Activated naive CD4-positive, alpha-beta T cell treated with anti-CD3 and anti-CD28 coated beads for 36 hours (primary cell): ENCODE results near the gene IL1RL2. TPM values are rescaled to one million over a fixed set of nuclear protein-coding genes. Genes with fewer than 3 reads are reported as not detected.
A peak's percentile ranks its signal among the peaks of the same experiment; 100 is the strongest.

Experiments
- CTCF ChIA-PET: fragments of 350-600 bp; sonication (Branson Sonifier 250); formaldehyde crosslinking; loops from one replicate; lab custom pipeline; 2021; ENCODE audit warnings: antibody characterized with exemption; lab: Charles Lee
- DNase-seq: peaks from one replicate; pipeline ENCODE4 v3.0.0-alpha.2; 2020
- H3K27ac Mint-ChIP-seq: one replicate; pipeline ENCODE4 v1.8.0; 2021; ENCODE audit warnings: mild to moderate bottlenecking, mixed read lengths
- H3K27me3 Mint-ChIP-seq: one replicate; pipeline ENCODE4 v1.8.0; 2021; ENCODE audit warnings: low read depth, mixed read lengths
- H3K36me3 Mint-ChIP-seq: one replicate; pipeline ENCODE4 v1.8.0; 2021; ENCODE audit warnings: low read depth, mixed read lengths
- H3K4me1 Mint-ChIP-seq: one replicate; pipeline ENCODE4 v1.8.0; 2021; ENCODE audit warnings: low read depth, mixed read lengths
- H3K4me3 Mint-ChIP-seq: one replicate; pipeline ENCODE4 v1.8.0; 2021; ENCODE audit warnings: mild to moderate bottlenecking, moderate library complexity, mixed read lengths
- H3K9me3 Mint-ChIP-seq: one replicate; pipeline ENCODE4 v1.8.0; 2021; ENCODE audit warnings: mixed read lengths
- intact Hi-C: fragments of 100-400 bp; cut with micrococcal nuclease; formaldehyde crosslinking; loops from one replicate; pipeline ENCODE4 v1.15.1; 2023
- total RNA-seq, 2 experiments: library from RNA; stranded (reverse); gene quantifications; one replicate each; pipeline ENCODE4 v1.2.3, GENCODE V29; 2021

The IL1RL2 gene
- total RNA-seq, result under 1 TPM; 0.30 to 0.91 TPM

- DNase-seq, result peak; percentile 25
- intact Hi-C loops, result no loop called here
- H3K36me3 Mint-ChIP-seq, result peaks cover 4% of the 10 kb centered on the region
These were observed at the start of gene IL1RL2 for GRCh38 chr2:102186791-102187495. TSS of gene IL1RL2 (plus strand) at chr2:102187023. CDS start at chr2:102187868, 845 bp downstream.

DNA sequence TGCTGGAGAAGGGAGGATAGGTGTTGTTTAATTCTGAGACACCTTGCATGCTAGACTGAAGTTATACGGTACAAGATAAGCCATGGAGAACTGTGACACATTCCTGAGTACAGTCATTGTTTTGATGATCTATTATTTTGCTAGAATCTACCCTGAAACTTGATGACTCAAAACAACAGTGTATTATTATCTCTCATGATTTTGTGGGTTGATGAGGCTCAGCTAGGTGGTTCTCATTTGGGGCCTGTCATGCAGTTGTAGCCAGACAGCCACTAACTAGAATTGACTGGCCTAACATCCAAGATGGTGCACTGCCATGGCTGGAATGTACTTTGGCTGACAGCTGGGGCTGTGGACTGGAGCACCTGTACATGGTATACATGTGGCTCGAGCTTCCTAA lies 49.7 kb upstream of the IL1RL2 start:
- peak; percentile 72 for DNase-seq
- Mint-ChIP-seq H3K27ac (peak overlapping the region; percentile 62), H3K36me3 (peaks cover 6% of the 10 kb centered on the region), H3K27me3 (peaks cover 26% of the 10 kb centered on the region), H3K4me1 (peaks cover 39% of the 10 kb centered on the region), H3K4me3 (no peak overlapping the region), H3K9me3 (peaks cover 11% of the 10 kb centered on the region)
- CTCF ChIA-PET, result interaction anchor here (1.0 to 2.3 kb wide), 6 partner anchors 10 to 138 kb away, joined by 3 to 9 read pairs (median 6); no protein-coding TSS in a partner anchor
- intact Hi-C loops, result loop anchor here (1.0 kb wide), 9 partner anchors 9 to 237 kb away; no protein-coding TSS in a partner anchor

More at GRCh38 chr2:102186791-102187495, at the start of gene IL1RL2:
- Mint-ChIP-seq H3K27me3 (peaks cover 24% of the 10 kb centered on the region), H3K9me3 (no peaks in the 10 kb centered on the region), H3K4me3 (peak within 1 kb of the TSS; percentile 70), H3K4me1 (peaks cover 21% of the 10 kb centered on the region), H3K27ac (peak within 1 kb of the TSS; percentile 57)
- CTCF ChIA-PET, result interaction anchor here (0.6 to 3.2 kb wide), 3 partner anchors 39 to 53 kb away, joined by 3 to 23 read pairs (median 4); no protein-coding TSS in a partner anchor

DNA sequence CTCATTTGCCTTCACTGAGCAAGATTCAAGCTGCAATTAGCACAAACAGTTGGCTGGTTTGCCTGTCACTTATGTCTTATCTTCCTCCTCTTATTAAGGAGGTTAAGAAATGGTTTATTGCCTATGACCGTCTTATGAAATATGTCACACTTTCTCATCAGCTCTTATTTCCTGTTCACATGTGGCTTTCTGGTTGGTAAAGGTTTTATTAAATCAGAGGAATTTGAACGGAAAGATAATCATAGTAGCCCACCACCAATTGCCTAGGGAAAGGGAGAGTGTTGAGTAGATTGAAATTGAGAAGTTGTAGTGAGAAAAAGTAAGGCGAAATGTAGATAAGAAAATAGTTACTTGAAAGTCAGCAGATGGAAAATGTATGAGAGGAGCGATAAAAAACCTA lies 48.5 kb upstream of the IL1RL2 start:
- DNase-seq, result peak; percentile 38
- peaks cover 12% of the 10 kb centered on the region for H3K36me3 Mint-ChIP-seq
- no peak overlapping the region for H3K4me3 Mint-ChIP-seq
- peaks cover 46% of the 10 kb centered on the region for H3K4me1 Mint-ChIP-seq
- intact Hi-C loops, result loop anchor here (1.0 to 2.0 kb wide), 3 partner anchors 10 to 82 kb away; no protein-coding TSS in a partner anchor
- CTCF ChIA-PET, result interaction anchor here (0.6 to 2.0 kb wide), 2 partner anchors 102 to 147 kb away, joined by 3 to 7 read pairs; no protein-coding TSS in a partner anchor
- H3K9me3 Mint-ChIP-seq, result peaks cover 13% of the 10 kb centered on the region
- peaks cover 29% of the 10 kb centered on the region for H3K27me3 Mint-ChIP-seq
- peak overlapping the region; percentile 62 for H3K27ac Mint-ChIP-seq

DNA sequence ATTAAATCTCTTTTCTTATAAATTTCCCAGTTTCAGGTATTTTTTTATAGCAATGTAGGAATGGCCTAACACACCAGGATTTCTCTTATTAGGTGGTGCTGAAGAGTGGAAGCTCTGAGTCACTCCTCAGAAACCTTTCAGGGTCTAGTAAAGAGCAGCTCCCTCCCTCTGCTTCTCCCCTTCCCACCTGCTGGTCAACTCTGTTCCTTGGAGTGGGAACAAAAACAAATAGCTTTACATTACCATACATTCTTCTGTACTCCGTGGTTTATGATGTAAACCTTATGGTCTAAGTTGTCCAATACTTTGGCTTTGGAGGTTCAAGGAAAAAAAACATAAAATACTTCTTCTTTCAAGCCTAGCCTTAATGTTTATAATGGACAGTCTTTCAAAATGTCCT lies 47.0 kb upstream of the IL1RL2 start:
- Mint-ChIP-seq H3K4me1 (peaks cover 46% of the 10 kb centered on the region), H3K36me3 (peaks cover 17% of the 10 kb centered on the region), H3K27me3 (peaks cover 34% of the 10 kb centered on the region), H3K9me3 (peaks cover 26% of the 10 kb centered on the region), H3K4me3 (no peak overlapping the region), H3K27ac (peak overlapping the region; percentile 1)
- intact Hi-C loops, result loop anchor here (2.0 kb wide), 2 partner anchors 83 to 833 kb away; no protein-coding TSS in a partner anchor
- CTCF ChIA-PET, result interaction anchor here (2.0 kb wide), 1 partner anchor 101 kb away, joined by 7 read pairs; no protein-coding TSS in a partner anchor
- no peak for DNase-seq

DNA sequence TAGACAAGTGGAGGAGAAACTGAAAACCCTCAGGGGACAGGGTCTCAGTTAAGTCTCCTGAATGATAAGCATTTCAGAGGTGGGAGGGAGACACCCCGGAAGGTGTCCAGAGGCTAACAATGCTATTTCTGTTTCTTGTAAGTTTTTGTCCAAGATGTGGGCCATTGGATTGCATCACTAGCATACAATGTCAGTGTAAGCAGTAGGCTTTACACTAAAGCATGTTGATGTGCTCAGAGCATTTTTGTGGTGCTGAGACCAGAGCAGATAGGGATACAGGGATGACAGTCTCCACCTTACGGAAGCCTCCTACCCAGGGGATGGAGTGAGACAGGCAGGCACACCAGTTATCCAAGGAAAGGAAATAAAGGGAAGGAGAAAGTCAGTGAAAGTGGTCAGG lies 46.4 kb upstream of the IL1RL2 start:
- intact Hi-C loops, result loop anchor here (2.0 kb wide), 1 partner anchor 834 kb away; no protein-coding TSS in a partner anchor
- Mint-ChIP-seq H3K9me3 (peaks cover 31% of the 10 kb centered on the region), H3K4me1 (peaks cover 46% of the 10 kb centered on the region), H3K27ac (peak overlapping the region; percentile 1), H3K27me3 (peaks cover 34% of the 10 kb centered on the region), H3K4me3 (no peak overlapping the region), H3K36me3 (peaks cover 22% of the 10 kb centered on the region)
- no peak for DNase-seq
- CTCF ChIA-PET, result interaction anchor here (2.0 to 2.2 kb wide), 2 partner anchors 100 kb away, joined by 7 read pairs; no protein-coding TSS in a partner anchor

- peaks cover 26% of the 10 kb centered on the region for H3K36me3 Mint-ChIP-seq
- H3K27ac Mint-ChIP-seq, result no peak overlapping the region
These were observed 45.5 kb upstream of the IL1RL2 start for GRCh38 chr2:102141011-102141943.

GRCh38 chr2:102141970-102142828 lies 44.6 kb upstream of the IL1RL2 start, which contains the start of gene IL1R1:
TSS of gene IL1R1 (plus strand) at chr2:102142746. CDS start at chr2:102157725, 14,979 bp downstream.
- H3K36me3 Mint-ChIP-seq, result peaks cover 28% of the 10 kb centered on the region
- peaks cover 34% of the 10 kb centered on the region for H3K27me3 Mint-ChIP-seq
- H3K9me3 Mint-ChIP-seq, result peaks cover 45% of the 10 kb centered on the region
- no peak for DNase-seq
- peak within 1 kb of the TSS; percentile 74 for H3K27ac Mint-ChIP-seq
- CTCF ChIA-PET, result interaction anchor here (0.8 to 2.7 kb wide), 8 partner anchors 14 to 258 kb away, joined by 3 to 9 read pairs (median 4); no protein-coding TSS in a partner anchor
- intact Hi-C loops, result loop anchor here (2.0 kb wide), 1 partner anchor 835 kb away; no protein-coding TSS in a partner anchor
- peak within 1 kb of the TSS; percentile 73 for H3K4me3 Mint-ChIP-seq
- H3K4me1 Mint-ChIP-seq, result peaks cover 41% of the 10 kb centered on the region

More at GRCh38 chr2:102141011-102141943, 45.5 kb upstream of the IL1RL2 start:
- peaks cover 34% of the 10 kb centered on the region for H3K27me3 Mint-ChIP-seq
- peaks cover 38% of the 10 kb centered on the region for H3K9me3 Mint-ChIP-seq
- H3K4me1 Mint-ChIP-seq, result peaks cover 44% of the 10 kb centered on the region
- CTCF ChIA-PET, result interaction anchor here (0.8 to 2.7 kb wide), 7 partner anchors 13 to 257 kb away, joined by 3 to 9 read pairs (median 4); no protein-coding TSS in a partner anchor
- intact Hi-C loops, result loop anchor here (2.0 kb wide), 1 partner anchor 834 kb away; no protein-coding TSS in a partner anchor
- no peak for DNase-seq
- peak overlapping the region; percentile 60 for H3K4me3 Mint-ChIP-seq

DNA sequence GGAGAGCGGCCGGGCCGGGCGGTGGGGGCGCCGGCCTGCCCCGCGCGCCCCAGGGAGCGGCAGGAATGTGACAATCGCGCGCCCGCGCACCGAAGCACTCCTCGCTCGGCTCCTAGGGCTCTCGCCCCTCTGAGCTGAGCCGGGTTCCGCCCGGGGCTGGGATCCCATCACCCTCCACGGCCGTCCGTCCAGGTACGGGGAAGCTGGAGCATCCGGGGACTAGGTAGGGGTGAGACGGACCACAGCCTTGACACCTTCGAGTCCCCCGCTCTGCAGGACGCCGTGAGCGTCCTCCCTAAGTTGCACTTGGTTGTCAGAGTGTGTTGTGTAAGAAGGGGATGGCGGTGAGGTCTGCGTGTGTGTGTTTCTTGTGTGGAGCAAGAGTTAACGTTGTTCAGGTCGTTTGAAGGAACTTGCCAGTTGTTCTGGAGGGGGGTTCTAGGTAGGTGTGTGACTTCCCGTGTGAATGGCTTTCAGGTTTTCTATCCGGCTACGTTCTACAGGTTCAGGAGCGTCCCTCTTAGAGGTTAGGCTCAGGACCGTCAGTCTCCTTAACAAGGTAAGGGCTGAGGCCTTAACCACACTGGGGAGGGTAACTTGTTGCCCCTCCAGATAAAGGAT lies 43.9 kb upstream of the IL1RL2 start:
- H3K36me3 Mint-ChIP-seq, result peaks cover 30% of the 10 kb centered on the region
- CTCF ChIA-PET, result interaction anchor here (0.9 to 2.7 kb wide), 4 partner anchors 97 to 137 kb away, joined by 3 to 9 read pairs (median 6); no protein-coding TSS in a partner anchor
- peak overlapping the region; percentile 73 for H3K4me3 Mint-ChIP-seq
- H3K9me3 Mint-ChIP-seq, result peaks cover 50% of the 10 kb centered on the region
- H3K4me1 Mint-ChIP-seq, result peaks cover 41% of the 10 kb centered on the region
- peaks cover 34% of the 10 kb centered on the region for H3K27me3 Mint-ChIP-seq
- H3K27ac Mint-ChIP-seq, result peak overlapping the region; percentile 74
- no peak for DNase-seq
- intact Hi-C loops, result no loop called here

GRCh38 chr2:102143450-102143985 lies 43.3 kb upstream of the IL1RL2 start:
- Mint-ChIP-seq H3K9me3 (peaks cover 53% of the 10 kb centered on the region), H3K27me3 (peaks cover 34% of the 10 kb centered on the region), H3K36me3 (peaks cover 30% of the 10 kb centered on the region), H3K4me1 (peaks cover 41% of the 10 kb centered on the region), H3K27ac (peak overlapping the region; percentile 74), H3K4me3 (peak overlapping the region; percentile 73)
- CTCF ChIA-PET, result interaction anchor here (0.8 to 2.7 kb wide), 3 partner anchors 16 to 123 kb away, joined by 3 to 9 read pairs (median 4); no protein-coding TSS in a partner anchor
- intact Hi-C loops, result no loop called here
- DNase-seq, result no peak

DNA sequence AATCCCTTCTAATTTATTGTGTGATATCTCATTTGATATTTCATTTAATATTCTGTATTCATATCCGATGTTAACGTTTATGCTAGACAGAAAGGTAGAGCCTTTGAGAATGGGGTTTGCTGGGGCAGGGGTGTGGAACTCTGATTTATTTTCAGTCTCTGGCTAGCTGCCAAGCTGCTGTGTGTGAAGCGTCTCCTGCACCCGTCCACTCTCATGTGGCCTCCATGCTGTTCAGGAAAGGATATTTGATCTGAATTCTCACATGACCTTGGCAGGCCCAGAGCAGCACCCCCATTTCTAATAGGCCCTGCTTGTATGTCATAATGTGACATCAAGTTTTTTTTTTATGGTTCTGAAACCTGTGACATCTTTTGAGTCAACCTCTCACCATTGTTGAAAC lies 42.7 kb upstream of the IL1RL2 start:
- intact Hi-C loops, result no loop called here
- peaks cover 34% of the 10 kb centered on the region for H3K27me3 Mint-ChIP-seq
- H3K27ac Mint-ChIP-seq, result no peak overlapping the region
- H3K4me3 Mint-ChIP-seq, result no peak overlapping the region
- peaks cover 59% of the 10 kb centered on the region for H3K9me3 Mint-ChIP-seq
- DNase-seq, result no peak
- CTCF ChIA-PET, result interaction anchor here (0.8 kb wide), 1 partner anchor 16 kb away, joined by 3 read pairs; no protein-coding TSS in a partner anchor
- peaks cover 39% of the 10 kb centered on the region for H3K4me1 Mint-ChIP-seq
- peaks cover 33% of the 10 kb centered on the region for H3K36me3 Mint-ChIP-seq
